Measurements from ENCODE around the gene IKZF1. TPM values are rescaled to one million over a fixed set of nuclear protein-coding genes. Genes with fewer than 3 reads are reported as not detected.

IKZF1 gene
- total RNA-seq, 1 experiment from 2014 or later = 0.57 TPM

DNA sequence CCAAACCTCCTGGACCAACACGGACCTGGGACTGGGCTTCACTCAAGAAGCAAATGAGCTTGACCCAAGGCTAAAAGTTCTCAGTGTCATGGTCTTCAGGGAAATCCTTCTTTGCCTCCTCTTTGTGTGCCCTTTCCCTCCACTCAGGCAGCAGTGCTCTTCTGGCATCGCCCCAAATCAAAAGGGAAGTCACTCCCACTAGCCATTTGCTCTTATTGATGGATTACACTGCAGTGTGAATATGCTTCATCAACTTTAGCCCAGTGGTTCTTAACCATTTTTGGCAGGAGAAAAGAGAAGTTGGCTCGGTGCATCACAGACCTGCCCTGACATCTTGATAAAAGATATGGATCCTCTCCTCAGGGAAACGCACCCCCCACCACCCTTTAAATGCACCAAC, 19.2 kb upstream of the IKZF1 start:
- no peak for ATAC-seq
- Histone ChIP-seq H3K9me2 (ENCODE audit: insufficient read depth) (no peaks in the 10 kb centered on the region), H3K4me2 (ENCODE audit: low read length) (no peak overlapping the region), H3K27me3 (ENCODE audit: insufficient read depth, low read length) (no peaks in the 10 kb centered on the region), H3K36me3 (ENCODE audit: control insufficient read depth in 1 of 2, insufficient read depth in 2 of 2, low read length in 2 of 2) (no peaks in the 10 kb centered on the region), H3K9ac (ENCODE audit: low read length) (no peak overlapping the region), H3K79me2 (ENCODE audit: insufficient read depth, low read length) (no peaks in the 10 kb centered on the region), H3K9me3 (ENCODE audit: control insufficient read depth in 1 of 2, insufficient read depth in 1 of 2, low read depth in 1 of 2, low read length in 2 of 2) (no peaks in the 10 kb centered on the region), H4K20me1 (ENCODE audit: insufficient read depth) (no peaks in the 10 kb centered on the region), H3K4me3 (replicated peaks in 1 of 2; ENCODE audit: low read depth in 1 of 2, low read length in 2 of 2) (no peak overlapping the region), H3K4me1 (ENCODE audit: control insufficient read depth in 1 of 2, insufficient read depth in 2 of 2, low read length in 2 of 2) (no peaks in the 10 kb centered on the region), H3K27ac (ENCODE audit: low read depth, low read length) (no peak overlapping the region), H2AFZ (ENCODE audit: low read depth, low read length, poor library complexity, severe bottlenecking) (no peak overlapping the region)
- BruUV-seq (replicated peaks) = no TSS peak
- TF ChIP-seq, protein P1, sequence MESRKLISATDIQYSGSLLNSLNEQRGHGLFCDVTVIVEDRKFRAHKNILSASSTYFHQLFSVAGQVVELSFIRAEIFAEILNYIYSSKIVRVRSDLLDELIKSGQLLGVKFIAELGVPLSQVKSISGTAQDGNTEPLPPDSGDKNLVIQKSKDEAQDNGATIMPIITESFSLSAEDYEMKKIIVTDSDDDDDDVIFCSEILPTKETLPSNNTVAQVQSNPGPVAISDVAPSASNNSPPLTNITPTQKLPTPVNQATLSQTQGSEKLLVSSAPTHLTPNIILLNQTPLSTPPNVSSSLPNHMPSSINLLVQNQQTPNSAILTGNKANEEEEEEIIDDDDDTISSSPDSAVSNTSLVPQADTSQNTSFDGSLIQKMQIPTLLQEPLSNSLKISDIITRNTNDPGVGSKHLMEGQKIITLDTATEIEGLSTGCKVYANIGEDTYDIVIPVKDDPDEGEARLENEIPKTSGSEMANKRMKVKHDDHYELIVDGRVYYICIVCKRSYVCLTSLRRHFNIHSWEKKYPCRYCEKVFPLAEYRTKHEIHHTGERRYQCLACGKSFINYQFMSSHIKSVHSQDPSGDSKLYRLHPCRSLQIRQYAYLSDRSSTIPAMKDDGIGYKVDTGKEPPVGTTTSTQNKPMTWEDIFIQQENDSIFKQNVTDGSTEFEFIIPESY (IDR thresholded peaks at IDR 0.05; ENCODE audit: extremely low read depth, insufficient replicate concordance, low read length) = no peak
- TF ChIP-seq RAD21 (IDR thresholded peaks at IDR 0.05; ENCODE audit: low read depth) = no peak
- TF ChIP-seq SRF (IDR thresholded peaks at IDR 0.05; ENCODE audit: low read depth) = no peak
- no peak for TF ChIP-seq SP1 (IDR thresholded peaks at IDR 0.05; ENCODE audit: low read depth)
- TF ChIP-seq POLR2A (IDR thresholded peaks at IDR 0.05; ENCODE audit: borderline replicate concordance, extremely low read depth, insufficient read depth, insufficient read length) = no peak
- TF ChIP-seq EZH2phosphoT487 (IDR thresholded peaks at IDR 0.05; ENCODE audit: borderline replicate concordance) = no peak
- TF ChIP-seq TCF7L2 (IDR thresholded peaks at IDR 0.05; ENCODE audit: borderline replicate concordance, extremely low read depth, insufficient read depth, insufficient read length) = no peak
- TF ChIP-seq, protein P2, sequence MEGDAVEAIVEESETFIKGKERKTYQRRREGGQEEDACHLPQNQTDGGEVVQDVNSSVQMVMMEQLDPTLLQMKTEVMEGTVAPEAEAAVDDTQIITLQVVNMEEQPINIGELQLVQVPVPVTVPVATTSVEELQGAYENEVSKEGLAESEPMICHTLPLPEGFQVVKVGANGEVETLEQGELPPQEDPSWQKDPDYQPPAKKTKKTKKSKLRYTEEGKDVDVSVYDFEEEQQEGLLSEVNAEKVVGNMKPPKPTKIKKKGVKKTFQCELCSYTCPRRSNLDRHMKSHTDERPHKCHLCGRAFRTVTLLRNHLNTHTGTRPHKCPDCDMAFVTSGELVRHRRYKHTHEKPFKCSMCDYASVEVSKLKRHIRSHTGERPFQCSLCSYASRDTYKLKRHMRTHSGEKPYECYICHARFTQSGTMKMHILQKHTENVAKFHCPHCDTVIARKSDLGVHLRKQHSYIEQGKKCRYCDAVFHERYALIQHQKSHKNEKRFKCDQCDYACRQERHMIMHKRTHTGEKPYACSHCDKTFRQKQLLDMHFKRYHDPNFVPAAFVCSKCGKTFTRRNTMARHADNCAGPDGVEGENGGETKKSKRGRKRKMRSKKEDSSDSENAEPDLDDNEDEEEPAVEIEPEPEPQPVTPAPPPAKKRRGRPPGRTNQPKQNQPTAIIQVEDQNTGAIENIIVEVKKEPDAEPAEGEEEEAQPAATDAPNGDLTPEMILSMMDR (IDR thresholded peaks at IDR 0.05 in 2 of 3, conservative IDR thresholded peaks at IDR 0.05 in 1 of 3; ENCODE audit: borderline replicate concordance in 1 of 3, insufficient read depth in 1 of 3, low read depth in 2 of 3, low read length in 2 of 3) = no peak
- no peak for TF ChIP-seq ZNF274 (IDR thresholded peaks at IDR 0.05; ENCODE audit: low read depth, low read length)
- TF ChIP-seq ZFX (IDR thresholded peaks at IDR 0.05) = no peak
- TF ChIP-seq JUND (IDR thresholded peaks at IDR 0.05) = no peak
- no peak for TF ChIP-seq CBX3 (IDR thresholded peaks at IDR 0.05; ENCODE audit: low read depth)
- TF ChIP-seq SIN3A (IDR thresholded peaks at IDR 0.05; ENCODE audit: low read depth) = no peak
- RAD21 ChIA-PET (ENCODE audit: low non-redundant PET in 1 of 2, low total read pairs in 2 of 2, uncharacterized antibody in 2 of 2, unreplicated experiment in 2 of 2) = no interaction called here
- CTCF ChIA-PET = no interaction called here
- DNase-seq (ENCODE audit: low read depth, low spot score) = no peak
- intact Hi-C loops (cut with micrococcal nuclease) = no loop called here
- POLR2A ChIA-PET = no interaction called here
